Fibroblast of upper back skin (primary cell): ENCODE results near the gene HOXC5.
"Not testable (repeated sequence)": the region's sequence is repeated elsewhere in the genome, so short reads cannot be mapped to it uniquely, and the experiment has no call there.

ENCODE experiments used
- DNase-seq: peaks from one replicate; pipeline ENCODE4 v3.0.0-alpha.2; 2013

HOXC5 gene

GRCh38 chr12:54035568-54036264 is 2.9 kb downstream of the HOXC5 start:
- no peak for DNase-seq

GRCh38 chr12:54036620-54037359 is 3.9 kb downstream of the HOXC5 start:
- peak; percentile 61 for DNase-seq

GRCh38 chr12:54037360-54038283 is 4.8 kb downstream of the HOXC5 start:
- DNase-seq = no peak

- no peak for DNase-seq
These were observed 5.5 kb downstream of the HOXC5 start for GRCh38 chr12:54038284-54038870.

- DNase-seq = peak; percentile 57
These were observed 6.1 kb downstream of the HOXC5 start for GRCh38 chr12:54038871-54039414.

- DNase-seq = peak; percentile 79
These were observed 6.7 kb downstream of the HOXC5 start for GRCh38 chr12:54039417-54040147.

GRCh38 chr12:54040148-54040494 is 7.3 kb downstream of the HOXC5 start:
- no peak for DNase-seq

- no peak for DNase-seq
These were observed 7.8 kb downstream of the HOXC5 start for GRCh38 chr12:54040648-54041047.

- no peak for DNase-seq
These were observed 8.3 kb downstream of the HOXC5 start for GRCh38 chr12:54041097-54041690.

- not testable (repeated sequence) for DNase-seq
These were observed 9.2 kb downstream of the HOXC5 start for GRCh38 chr12:54042033-54042432.

GRCh38 chr12:54042970-54043853 is 10.4 kb downstream of the HOXC5 start:
- DNase-seq = no peak

- no peak for DNase-seq
These were observed 11.7 kb downstream of the HOXC5 start for GRCh38 chr12:54044425-54045103.

GRCh38 chr12:54045401-54045800 is 12.6 kb downstream of the HOXC5 start:
- DNase-seq = no peak

- DNase-seq = no peak
These were observed 13.1 kb downstream of the HOXC5 start for GRCh38 chr12:54045868-54046521.

GRCh38 chr12:54046809-54047159 is 13.9 kb downstream of the HOXC5 start:
- no peak for DNase-seq

GRCh38 chr12:54047160-54047963 is 14.5 kb downstream of the HOXC5 start:
- DNase-seq = no peak

GRCh38 chr12:54047964-54048303 is 15.1 kb downstream of the HOXC5 start:
- no peak for DNase-seq

GRCh38 chr12:54048406-54049093 is 15.7 kb downstream of the HOXC5 start:
- DNase-seq = no peak
